ENCODE data around the gene ILRUN. TPM values are rescaled to one million over a fixed set of nuclear protein-coding genes. Genes with fewer than 3 reads are reported as not detected.

Gene ILRUN
- polyA plus RNA-seq, 3 donors: 6.2 to 19.3 (median 6.5) TPM

DNA sequence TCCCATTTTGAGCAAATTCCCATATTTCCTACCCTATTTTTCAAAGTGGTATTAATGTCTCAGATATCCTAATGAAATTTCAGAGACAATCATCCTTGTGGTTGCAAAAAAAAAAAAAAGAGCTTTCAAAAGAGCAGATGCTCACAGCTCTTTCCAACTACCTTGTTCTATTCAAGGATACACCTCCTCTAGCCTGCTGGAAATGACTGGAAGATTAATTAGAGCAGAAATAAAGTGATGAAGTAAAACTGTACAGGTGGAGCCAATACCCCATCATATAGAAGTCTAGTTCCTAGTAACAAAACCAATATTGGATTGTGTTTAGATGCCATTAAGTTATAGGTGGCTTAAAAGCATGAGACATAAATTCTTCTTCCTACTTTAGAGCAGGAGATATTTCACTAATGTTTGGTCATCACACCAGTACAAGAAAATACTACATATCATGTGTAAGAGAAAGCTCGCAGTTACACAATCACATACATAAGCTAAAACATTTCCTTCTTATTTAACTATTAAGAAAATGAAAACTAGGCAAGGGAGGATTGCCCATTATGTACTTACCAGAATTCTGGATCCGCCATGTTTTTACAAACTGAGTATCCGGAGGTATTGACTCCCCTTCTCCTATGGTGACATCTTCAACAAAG is 42.4 kb downstream of the ILRUN start:
- Mint-ChIP-seq H3K27me3 (ENCODE audit: low read depth in 3 of 3) (peaks cover 0 to 2% (median 0%) of the 10 kb centered on the region in 3 donors), H3K4me1 (peaks cover 44% of the 10 kb centered on the region), H3K27ac (peak overlapping the region in 4 of 7 donors; percentile 21 to 85 (median 56)), H3K36me3 (peaks cover 24 to 31% of the 10 kb centered on the region in 2 donors), H3K9me3 (no peaks in the 10 kb centered on the region), H3K4me3 (no peak overlapping the region)
- Histone ChIP-seq H3K27ac (ENCODE audit: low read depth in 1 of 2, low read length in 2 of 2) (peak overlapping the region in 1 of 2 donors; percentile 52), H3K4me2 (replicated peaks; ENCODE audit: extremely low read depth, low read length, poor library complexity, severe bottlenecking) (no peak overlapping the region), H3K9ac (ENCODE audit: insufficient read depth, low read length, poor library complexity, severe bottlenecking) (no peak overlapping the region), H3K4me3 (replicated peaks in 1 of 3; ENCODE audit: low read depth in 2 of 3, low read length in 3 of 3) (no peak overlapping the region), H2AFZ (ENCODE audit: insufficient read depth, low read depth, low read length, poor library complexity, severe bottlenecking) (no peak overlapping the region), H4K20me1 (ENCODE audit: insufficient read depth, low read length) (peaks cover 26% of the 10 kb centered on the region), H3K4me1 (ENCODE audit: control insufficient read depth in 1 of 2, insufficient read depth in 2 of 2, low read length in 2 of 2) (peaks cover 36 to 47% of the 10 kb centered on the region in 2 donors), H3K27me3 (ENCODE audit: control insufficient read depth in 2 of 2, insufficient read depth in 2 of 2, low read length in 2 of 2) (no peaks in the 10 kb centered on the region), H3K36me3 (replicated peaks in 1 of 2; ENCODE audit: control insufficient read depth in 1 of 2, insufficient read depth in 2 of 2, low read length in 2 of 2) (peaks cover 0 to 35% of the 10 kb centered on the region in 2 donors), H3K79me2 (ENCODE audit: insufficient read depth, low read length) (peaks cover 92% of the 10 kb centered on the region), H3K9me3 (replicated peaks in 1 of 2; ENCODE audit: control insufficient read depth in 1 of 2, insufficient read depth in 1 of 2, low read length in 2 of 2) (no peaks in the 10 kb centered on the region)
- TF ChIP-seq, protein P1, sequence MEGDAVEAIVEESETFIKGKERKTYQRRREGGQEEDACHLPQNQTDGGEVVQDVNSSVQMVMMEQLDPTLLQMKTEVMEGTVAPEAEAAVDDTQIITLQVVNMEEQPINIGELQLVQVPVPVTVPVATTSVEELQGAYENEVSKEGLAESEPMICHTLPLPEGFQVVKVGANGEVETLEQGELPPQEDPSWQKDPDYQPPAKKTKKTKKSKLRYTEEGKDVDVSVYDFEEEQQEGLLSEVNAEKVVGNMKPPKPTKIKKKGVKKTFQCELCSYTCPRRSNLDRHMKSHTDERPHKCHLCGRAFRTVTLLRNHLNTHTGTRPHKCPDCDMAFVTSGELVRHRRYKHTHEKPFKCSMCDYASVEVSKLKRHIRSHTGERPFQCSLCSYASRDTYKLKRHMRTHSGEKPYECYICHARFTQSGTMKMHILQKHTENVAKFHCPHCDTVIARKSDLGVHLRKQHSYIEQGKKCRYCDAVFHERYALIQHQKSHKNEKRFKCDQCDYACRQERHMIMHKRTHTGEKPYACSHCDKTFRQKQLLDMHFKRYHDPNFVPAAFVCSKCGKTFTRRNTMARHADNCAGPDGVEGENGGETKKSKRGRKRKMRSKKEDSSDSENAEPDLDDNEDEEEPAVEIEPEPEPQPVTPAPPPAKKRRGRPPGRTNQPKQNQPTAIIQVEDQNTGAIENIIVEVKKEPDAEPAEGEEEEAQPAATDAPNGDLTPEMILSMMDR (IDR thresholded peaks at IDR 0.05): no peak
- intact Hi-C loops (cut with micrococcal nuclease): no loop called here
- peak in 1 of 3 donors; percentile 15 for DNase-seq
- no CpG with 5 or more reads among the region's 3 CpGs for WGBS (ENCODE audit: insufficient coverage)

DNA sequence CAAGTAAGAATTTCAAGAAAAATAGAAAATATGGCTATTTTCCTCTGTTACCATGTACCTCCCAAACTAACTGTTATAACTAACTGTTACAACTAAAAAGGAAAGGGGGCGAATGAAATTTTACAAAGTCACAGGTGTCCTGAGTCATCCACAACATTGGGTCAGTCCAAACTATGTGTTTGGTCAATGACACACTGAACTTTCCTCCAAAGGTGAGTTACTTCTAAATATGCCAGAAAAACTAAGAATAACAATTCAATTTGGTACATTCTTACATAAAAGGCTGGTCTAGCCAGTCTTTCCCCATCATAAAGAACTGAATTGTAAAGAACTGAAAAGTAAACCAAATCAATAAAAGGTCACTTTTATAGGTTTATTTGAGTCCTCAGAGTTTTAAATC is 44.3 kb downstream of the ILRUN start:
- Histone ChIP-seq H3K27me3 (ENCODE audit: control insufficient read depth in 2 of 2, insufficient read depth in 2 of 2, low read length in 2 of 2) (no peaks in the 10 kb centered on the region), H3K27ac (ENCODE audit: low read depth in 1 of 2, low read length in 2 of 2) (no peak overlapping the region), H3K9me3 (replicated peaks in 1 of 2; ENCODE audit: control insufficient read depth in 1 of 2, insufficient read depth in 1 of 2, low read length in 2 of 2) (no peaks in the 10 kb centered on the region), H3K9ac (ENCODE audit: insufficient read depth, low read length, poor library complexity, severe bottlenecking) (no peak overlapping the region), H3K79me2 (ENCODE audit: insufficient read depth, low read length) (peaks cover 88% of the 10 kb centered on the region), H2AFZ (ENCODE audit: insufficient read depth, low read depth, low read length, poor library complexity, severe bottlenecking) (no peak overlapping the region), H4K20me1 (ENCODE audit: insufficient read depth, low read length) (peaks cover 44% of the 10 kb centered on the region), H3K36me3 (replicated peaks in 1 of 2; ENCODE audit: control insufficient read depth in 1 of 2, insufficient read depth in 2 of 2, low read length in 2 of 2) (peaks cover 2 to 54% of the 10 kb centered on the region in 2 donors), H3K4me2 (replicated peaks; ENCODE audit: extremely low read depth, low read length, poor library complexity, severe bottlenecking) (no peak overlapping the region), H3K4me1 (ENCODE audit: control insufficient read depth in 1 of 2, insufficient read depth in 2 of 2, low read length in 2 of 2) (peaks cover 19 to 30% of the 10 kb centered on the region in 2 donors), H3K4me3 (replicated peaks in 1 of 3; ENCODE audit: low read depth in 2 of 3, low read length in 3 of 3) (no peak overlapping the region)
- Mint-ChIP-seq H3K36me3 (peaks cover 24 to 39% of the 10 kb centered on the region in 2 donors), H3K27me3 (ENCODE audit: low read depth in 3 of 3) (peaks cover 0 to 2% (median 0%) of the 10 kb centered on the region in 3 donors), H3K27ac (no peak overlapping the region), H3K4me3 (no peak overlapping the region), H3K9me3 (no peaks in the 10 kb centered on the region), H3K4me1 (peaks cover 27% of the 10 kb centered on the region)
- TF ChIP-seq, protein P1 (IDR thresholded peaks at IDR 0.05): no peak
- WGBS (ENCODE audit: insufficient coverage): no CpG with 5 or more reads among the region's 1 CpG
- intact Hi-C loops (cut with micrococcal nuclease): no loop called here
- no peak for DNase-seq

Measured in CD14-positive monocyte (primary cell).